ENCODE data around the gene NHLH2.

NHLH2 gene

GRCh38 chr1:115802416-115802815 is 38.5 kb downstream of the NHLH2 start:
- DNase-seq (ENCODE audit: low read depth, low spot score), result no peak

GRCh38 chr1:115797486-115797885 is 43.4 kb downstream of the NHLH2 start:
- no peak for DNase-seq (ENCODE audit: low read depth, low spot score)

- no peak for DNase-seq (ENCODE audit: low read depth, low spot score)
Observed at GRCh38 chr1:115796897-115797296, 44.0 kb downstream of the NHLH2 start.

GRCh38 chr1:115796036-115796435 is 44.9 kb downstream of the NHLH2 start:
- DNase-seq (ENCODE audit: low read depth, low spot score), result no peak

GRCh38 chr1:115794976-115795639 is 45.8 kb downstream of the NHLH2 start:
- DNase-seq (ENCODE audit: low read depth, low spot score), result no peak

- no peak for DNase-seq (ENCODE audit: low read depth, low spot score)
Observed at GRCh38 chr1:115793162-115793561, 47.8 kb downstream of the NHLH2 start.

- DNase-seq (ENCODE audit: low read depth, low spot score), result no peak
Observed at GRCh38 chr1:115791816-115792215, 49.1 kb downstream of the NHLH2 start.

- DNase-seq (ENCODE audit: low read depth, low spot score), result no peak
Observed at GRCh38 chr1:115790846-115791245, 50.1 kb downstream of the NHLH2 start.

- DNase-seq (ENCODE audit: low read depth, low spot score), result no peak
Observed at GRCh38 chr1:115790356-115790755, 50.6 kb downstream of the NHLH2 start.
